Measurements from ENCODE around the gene IGHMBP2. TPM values are rescaled to one million over a fixed set of nuclear protein-coding genes. Genes with fewer than 3 reads are reported as not detected.

IGHMBP2 gene
- total and polyA plus RNA-seq, 2 of the 8 experiments (the other 6 are each of a cell fraction or from before 2014, with no cell fraction given): 8.4 to 17.6 TPM

GRCh38 chr11:68979931-68980775, 76.5 kb downstream of the IGHMBP2 start:
- Histone ChIP-seq H4K91ac (replicated peaks; ENCODE audit: insufficient read length, low read length) (no peak overlapping the region), H3K23ac (ENCODE audit: insufficient read length) (no peak overlapping the region), H3K14ac (ENCODE audit: insufficient read length) (no peak overlapping the region), H2BK15ac (ENCODE audit: low read length) (no peak overlapping the region; the same call in 1 of the 2 replicates), H3K56ac (replicated peaks; ENCODE audit: insufficient read length, low read depth, low read length) (no peak overlapping the region), H3K9ac (replicated peaks in 1 of 4; ENCODE audit: extremely low read depth in 1 of 4, low read depth in 3 of 4, low read length in 3 of 4) (no peak overlapping the region), H3K23me2 (ENCODE audit: low read depth, low read length) (no peaks in the 10 kb centered on the region), H3K4me3 (ENCODE audit: extremely low read depth in 1 of 4, insufficient read depth in 2 of 4, low read depth in 3 of 4, low read length in 4 of 4) (no peak overlapping the region), H3K9me3 (ENCODE audit: insufficient read depth in 2 of 2, low read depth in 1 of 2, low read length in 1 of 2) (peaks cover 0 to 4% of the 10 kb centered on the region in 2 experiments; a peak in 1 of 4 replicates), H4K20me1 (replicated peaks in 1 of 2; ENCODE audit: control insufficient read depth in 1 of 2, insufficient read depth in 2 of 2, low read length in 2 of 2) (no peaks in the 10 kb centered on the region), H3K36me3 (ENCODE audit: control insufficient read depth in 2 of 4, insufficient read depth in 4 of 4, low read length in 3 of 4) (no peaks in the 10 kb centered on the region), H3K4ac (replicated peaks; ENCODE audit: insufficient read length, low read depth, low read length) (no peak overlapping the region), H4K5ac (ENCODE audit: insufficient read length, low read depth, low read length) (no peak overlapping the region), H4K8ac (ENCODE audit: extremely low read depth, insufficient read depth, low read length) (peak overlapping the region; percentile 17; the same call in 1 of the 2 replicates), H3K27me3 (replicated peaks in 1 of 4; ENCODE audit: control insufficient read depth in 3 of 4, extremely low read depth in 1 of 4, insufficient read depth in 3 of 4, low read length in 3 of 4) (no peaks in the 10 kb centered on the region; a peak in 2 of 7 replicates), H2AFZ (ENCODE audit: low read length) (no peak overlapping the region), H2AK5ac (ENCODE audit: low read depth, low read length) (no peak overlapping the region), H3K79me1 (ENCODE audit: low read depth, low read length) (no peaks in the 10 kb centered on the region), H3K4me2 (ENCODE audit: insufficient read depth in 1 of 2, low read depth in 2 of 2, low read length in 2 of 2) (no peak overlapping the region), H2BK5ac (ENCODE audit: low read depth, low read length) (peak overlapping the region; percentile 10; the same call in 1 of the 2 replicates), H2BK12ac (ENCODE audit: low read depth, low read length) (no peak overlapping the region), H3K18ac (ENCODE audit: extremely low read depth, low read length) (no peak overlapping the region), H2BK120ac (replicated peaks; ENCODE audit: low read depth, low read length) (no peak overlapping the region), H3K27ac (ENCODE audit: low read depth, low read length) (no peak overlapping the region), H3K79me2 (ENCODE audit: control insufficient read depth in 1 of 2, insufficient read depth in 2 of 2, low read length in 2 of 2) (no peaks in the 10 kb centered on the region), H3K4me1 (replicated peaks in 1 of 4; ENCODE audit: control insufficient read depth in 3 of 4, insufficient read depth in 4 of 4, low read length in 3 of 4) (peaks cover 0 to 3% (median 1%) of the 10 kb centered on the region in 4 experiments; a peak in 1 of 7 replicates), H2BK20ac (ENCODE audit: low read length) (no peak overlapping the region)
- WGBS, 2 experiments (ENCODE audit: extremely low coverage in 1 of 2, insufficient coverage in 1 of 2, insufficient read length in 1 of 2, insufficient replicate concordance in 2 of 2, low coverage in 1 of 2, low lambda C conversion rate in 2 of 2, missing lambda C conversion rate in 1 of 2): 96% methylated on average over 29 of the region's 33 CpGs; no CpG with 5 or more reads in 1 of the 2 experiments
- POLR2A ChIA-PET (ENCODE audit: partially characterized antibody): interaction anchor here (0.7 to 1.4 kb wide), 2 partner anchors 13 to 23 kb away, joined by 3 read pairs; no protein-coding TSS in a partner anchor
- DNase-seq (ENCODE audit: low read depth in 1 of 2, low spot score in 2 of 2) (no peak), FAIRE-seq (no peak)
- CTCF ChIA-PET (ENCODE audit: partially characterized antibody): interaction anchor here (0.8 to 1.9 kb wide), 5 partner anchors 11 to 24 kb away, joined by 3 to 6 read pairs (median 3); no protein-coding TSS in a partner anchor
- TF ChIP-seq CBX5 (IDR thresholded peaks at IDR 0.05; ENCODE audit: low read depth, low read length): no peak
- no peak for TF ChIP-seq YY1 (IDR thresholded peaks at IDR 0.05; ENCODE audit: low read depth, low read length)
- no peak for TF ChIP-seq SIRT6 (IDR thresholded peaks at IDR 0.05; ENCODE audit: low read length)
- no peak for TF ChIP-seq EP300 (IDR thresholded peaks at IDR 0.05; ENCODE audit: borderline replicate concordance in 1 of 2, low read depth in 2 of 2, low read length in 2 of 2)
- no peak for TF ChIP-seq RFX5 (IDR thresholded peaks at IDR 0.05; ENCODE audit: borderline replicate concordance, low read depth, low read length)
- no peak for TF ChIP-seq USF2 (IDR thresholded peaks at IDR 0.05; ENCODE audit: low read length)
- TF ChIP-seq HDAC2 (IDR thresholded peaks at IDR 0.05; ENCODE audit: borderline replicate concordance in 1 of 2, low read depth in 2 of 2, low read length in 2 of 2): no peak
- no peak for TF ChIP-seq ATF3 (IDR thresholded peaks at IDR 0.05; ENCODE audit: insufficient read depth, low read depth, low read length)
- no peak for TF ChIP-seq KDM5A (IDR thresholded peaks at IDR 0.05; ENCODE audit: low read length)

Data from H1 (cell line).